ENCODE results near the gene HESX1.

Gene HESX1

GRCh38 chr3:57168151-57168550 is 31.6 kb downstream of the HESX1 start:
- no peak for DNase-seq (ENCODE audit: low read depth)

- no peak for DNase-seq (ENCODE audit: low read depth)
These were observed 33.1 kb downstream of the HESX1 start for GRCh38 chr3:57166660-57167059.

GRCh38 chr3:57165641-57166040 is 34.1 kb downstream of the HESX1 start:
- DNase-seq (ENCODE audit: low read depth): no peak

GRCh38 chr3:57164657-57165573 is 34.9 kb downstream of the HESX1 start, which contains the start of gene IL17RD:
Gene IL17RD, minus strand, starts transcription at chr3:57165353. Its CDS starts 67 bp downstream, at chr3:57165286.
- DNase-seq (ENCODE audit: low read depth): no peak

GRCh38 chr3:57164217-57164656 is 35.5 kb downstream of the HESX1 start:
- DNase-seq (ENCODE audit: low read depth): no peak

GRCh38 chr3:57163751-57164150 is 36.0 kb downstream of the HESX1 start:
- DNase-seq (ENCODE audit: low read depth): no peak

- no peak for DNase-seq (ENCODE audit: low read depth)
These were observed 37.9 kb downstream of the HESX1 start for GRCh38 chr3:57161915-57162314.

- DNase-seq (ENCODE audit: low read depth): no peak
These were observed 38.8 kb downstream of the HESX1 start for GRCh38 chr3:57160765-57161538.

- DNase-seq (ENCODE audit: low read depth): no peak
These were observed 39.6 kb downstream of the HESX1 start for GRCh38 chr3:57160076-57160764.

GRCh38 chr3:57158813-57159738 is 40.7 kb downstream of the HESX1 start:
- no peak for DNase-seq (ENCODE audit: low read depth)

- no peak for DNase-seq (ENCODE audit: low read depth)
These were observed 41.5 kb downstream of the HESX1 start for GRCh38 chr3:57158325-57158724.

- no peak for DNase-seq (ENCODE audit: low read depth)
These were observed 42.2 kb downstream of the HESX1 start for GRCh38 chr3:57157545-57157944.

GRCh38 chr3:57155310-57155643 is 44.5 kb downstream of the HESX1 start:
- no peak for DNase-seq (ENCODE audit: low read depth)

- no peak for DNase-seq (ENCODE audit: low read depth)
These were observed 45.1 kb downstream of the HESX1 start for GRCh38 chr3:57154470-57155309.

GRCh38 chr3:57152151-57153143 is 47.3 kb downstream of the HESX1 start:
- no peak for DNase-seq (ENCODE audit: low read depth)

- DNase-seq (ENCODE audit: low read depth): no peak
These were observed 48.0 kb downstream of the HESX1 start for GRCh38 chr3:57151749-57152148.

GRCh38 chr3:57151021-57151449 is 48.7 kb downstream of the HESX1 start:
- DNase-seq (ENCODE audit: low read depth): no peak

GRCh38 chr3:57150113-57150581 is 49.6 kb downstream of the HESX1 start:
- no peak for DNase-seq (ENCODE audit: low read depth)

Measured in activated T-helper 1 cell treated with Interleukin-2 at 50 U/mL for 16 hours (primary cell).